ENCODE measurements around the gene TP53I13. TPM values are rescaled to one million over a fixed set of nuclear protein-coding genes. Genes with fewer than 3 reads are reported as not detected.

Gene TP53I13
- total RNA-seq, 1 experiment from 2014 or later = 33.3 TPM

GRCh38 chr17:29590411-29591145 lies 22.1 kb downstream of the TP53I13 start:
- H2AFZ ChIP-seq (ENCODE audit: low read depth, low read length, poor library complexity, severe bottlenecking) = peak overlapping the region; percentile 74
- H3K4me1 ChIP-seq (ENCODE audit: control insufficient read depth in 1 of 2, insufficient read depth in 2 of 2, low read length in 2 of 2) = peaks cover 36 to 70% of the 10 kb centered on the region in 2 experiments
- H3K9me3 ChIP-seq (ENCODE audit: control insufficient read depth in 1 of 2, insufficient read depth in 1 of 2, low read depth in 1 of 2, low read length in 2 of 2) = no peaks in the 10 kb centered on the region
- H3K4me2 ChIP-seq (ENCODE audit: low read length) = peak overlapping the region; percentile 91
- H3K36me3 ChIP-seq (ENCODE audit: control insufficient read depth in 1 of 2, insufficient read depth in 2 of 2, low read length in 2 of 2) = no peaks in the 10 kb centered on the region
- no peaks in the 10 kb centered on the region for H3K27me3 ChIP-seq (ENCODE audit: insufficient read depth, low read length)
- H3K9me2 ChIP-seq (ENCODE audit: insufficient read depth) = no peaks in the 10 kb centered on the region
- intact Hi-C loops (cut with micrococcal nuclease) = loop anchor here (1.0 to 10.0 kb wide), 2 partner anchors 220 to 446 kb away; no protein-coding TSS in a partner anchor
- TF ChIP-seq EZH2phosphoT487 (IDR thresholded peaks at IDR 0.05; ENCODE audit: borderline replicate concordance) (no peak), POLR2AphosphoS5 (IDR thresholded peaks at IDR 0.05; ENCODE audit: low read depth, low read length) (peak; percentile 44; the same call in 1 of the 2 replicates), SIN3A (IDR thresholded peaks at IDR 0.05; ENCODE audit: low read depth) (0 out of 2 replicates have a peak, but pooled peaks have one; percentile 38), TCF7L2 (IDR thresholded peaks at IDR 0.05; ENCODE audit: borderline replicate concordance, extremely low read depth, insufficient read depth, insufficient read length) (no peak), MAX (IDR thresholded peaks at IDR 0.05) (peak; percentile 76), EGR1 (IDR thresholded peaks at IDR 0.05; ENCODE audit: low read depth) (peak; percentile 60)
- BruUV-seq (replicated peaks) = no TSS peak
- peak; percentile 13 for DNase-seq (ENCODE audit: low read depth, low spot score)
- peaks cover 55% of the 10 kb centered on the region for H3K79me2 ChIP-seq (ENCODE audit: insufficient read depth, low read length)
- RAD21 ChIA-PET (ENCODE audit: low non-redundant PET in 1 of 2, low total read pairs in 2 of 2, uncharacterized antibody in 2 of 2, unreplicated experiment in 2 of 2) = no interaction called here
- CTCF ChIA-PET = interaction anchor here (0.6 to 3.4 kb wide), 10 partner anchors 11 to 467 kb away, joined by 3 to 57 read pairs (median 10); partner anchors contain the start of genes ABHD15 and TP53I13
- POLR2A ChIA-PET = interaction anchor here (0.7 to 1.0 kb wide), 2 partner anchors 24 to 221 kb away, joined by 3 read pairs; partner anchors contain the start of gene ABHD15
- peak; percentile 7 for ATAC-seq
- H3K4me3 ChIP-seq (replicated peaks in 1 of 2; ENCODE audit: low read depth in 1 of 2, low read length in 2 of 2) = peak overlapping the region; percentile 66
- peak overlapping the region; percentile 94 for H3K27ac ChIP-seq (ENCODE audit: low read depth, low read length)
- H4K20me1 ChIP-seq (ENCODE audit: insufficient read depth) = no peaks in the 10 kb centered on the region
- peak overlapping the region; percentile 84 for H3K9ac ChIP-seq (ENCODE audit: low read length)

All from HCT116 (cell line).